Mesenchymal stem cell (in vitro differentiated cells and primary cell): ENCODE data around the gene RNASE12.

Experiments used
- DNase-seq: peaks from one replicate; pipeline ENCODE4 v3.0.0-alpha.2; 2013
- H2AFZ ChIP-seq: one replicate; pipeline ENCODE4 v1.6.1; 2013; ENCODE audit warnings: low read depth, mild to moderate bottlenecking, control low read depth, inconsistent platforms, low read length, moderate library complexity
- H2AK5ac ChIP-seq: 2 replicates; pipeline ENCODE4 v1.6.1; 2013; ENCODE audit warnings: low read length, moderate library complexity, mild to moderate bottlenecking, inconsistent platforms; ENCODE audit not compliant: severe bottlenecking
- H2BK120ac ChIP-seq: one replicate; pipeline ENCODE4 v1.6.1; 2013; ENCODE audit warnings: low read depth, mild to moderate bottlenecking, inconsistent platforms, low read length, moderate library complexity
- H2BK12ac ChIP-seq, 2 experiments: one replicate each; pipeline ENCODE4 v1.6.1; 2013; ENCODE audit warnings: inconsistent platforms in 2 of 2, low read length in 2 of 2, mild to moderate bottlenecking in 2 of 2, moderate library complexity in 2 of 2, control low read depth in 1 of 2
- H2BK15ac ChIP-seq: one replicate; pipeline ENCODE4 v1.6.1; 2013; ENCODE audit warnings: mild to moderate bottlenecking, low read depth, inconsistent platforms; ENCODE audit not compliant: poor library complexity, severe bottlenecking
- H2BK5ac ChIP-seq: 2 replicates; pipeline ENCODE4 v1.6.1; 2013; ENCODE audit warnings: low read depth, mild to moderate bottlenecking, low read length, control low read depth, inconsistent platforms; ENCODE audit not compliant: poor library complexity, severe bottlenecking
- H3K14ac ChIP-seq, 2 experiments: one replicate each; pipeline ENCODE4 v1.6.1; 2013; ENCODE audit warnings: inconsistent platforms in 2 of 2, low read length in 2 of 2, control low read depth in 1 of 2, mild to moderate bottlenecking in 1 of 2, moderate library complexity in 1 of 2
- H3K18ac ChIP-seq, 2 experiments: one replicate each; pipeline ENCODE4 v1.6.1; 2013; ENCODE audit warnings: inconsistent platforms in 2 of 2, low read length in 2 of 2, control low read depth in 1 of 2, low read depth in 1 of 2, mild to moderate bottlenecking in 1 of 2
- H3K23ac ChIP-seq, 2 experiments: one replicate each; pipeline ENCODE4 v1.6.1; 2013; ENCODE audit warnings: inconsistent platforms in 2 of 2, low read length in 2 of 2, mild to moderate bottlenecking in 2 of 2, moderate library complexity in 2 of 2, control low read depth in 1 of 2
- H3K27ac ChIP-seq: 2 replicates; pipeline ENCODE4 v1.5.1; 2013; ENCODE audit warnings: mild to moderate bottlenecking, moderate library complexity, low read length, control low read depth, inconsistent platforms; ENCODE audit not compliant: poor library complexity, severe bottlenecking
- H3K27me3 ChIP-seq, 2 experiments: 2 replicates each; pipeline versions ENCODE4 v1.6.1 to v1.7.0; 2013; ENCODE audit warnings: low read length in 2 of 2, mild to moderate bottlenecking in 2 of 2, moderate library complexity in 2 of 2, control low read depth in 1 of 2, inconsistent platforms in 1 of 2; ENCODE audit not compliant: control insufficient read depth in 1 of 2, insufficient read depth in 1 of 2
- H3K36me3 ChIP-seq, 2 experiments: 2 replicates each; pipeline versions ENCODE4 v1.6.1 to v1.7.0; 2013; ENCODE audit warnings: low read length in 2 of 2, control low read depth in 1 of 2, inconsistent platforms in 1 of 2, low read depth in 1 of 2, mild to moderate bottlenecking in 1 of 2; ENCODE audit not compliant: insufficient read depth in 2 of 2, control insufficient read depth in 1 of 2
- H3K4ac ChIP-seq, 2 experiments: one replicate each; pipeline ENCODE4 v1.6.1; 2013; ENCODE audit warnings: inconsistent platforms in 2 of 2, low read length in 2 of 2, mild to moderate bottlenecking in 2 of 2, moderate library complexity in 2 of 2, control low read depth in 1 of 2, low read depth in 1 of 2
- H3K4me1 ChIP-seq: 2 replicates; pipeline ENCODE4 v1.6.1; 2013; ENCODE audit warnings: low read depth, low read length, control low read depth; ENCODE audit not compliant: control insufficient read depth, insufficient read depth
- H3K4me2 ChIP-seq: 2 replicates; pipeline ENCODE4 v1.6.1; 2013; ENCODE audit warnings: low read length, mild to moderate bottlenecking, inconsistent platforms; ENCODE audit not compliant: poor library complexity, severe bottlenecking
- H3K4me3 ChIP-seq, 2 experiments: 2 replicates each; pipeline versions ENCODE4 v1.5.1 to v1.7.0; 2013; ENCODE audit warnings: low read length in 2 of 2, mild to moderate bottlenecking in 2 of 2, control low read depth in 1 of 2, low read depth in 1 of 2; ENCODE audit not compliant: insufficient read depth in 1 of 2
- H3K79me1 ChIP-seq: replicated peaks from 2 replicates; pipeline ENCODE4 v1.6.1; 2013; ENCODE audit warnings: mild to moderate bottlenecking, control low read depth, low read length, inconsistent platforms; ENCODE audit not compliant: poor library complexity, severe bottlenecking
- H3K9ac ChIP-seq: 2 replicates; pipeline ENCODE4 v1.7.0; 2013; ENCODE audit warnings: mild to moderate bottlenecking, low read length, moderate library complexity
- H3K9me3 ChIP-seq: 2 replicates; pipeline ENCODE4 v1.7.0; 2013; ENCODE audit warnings: mild to moderate bottlenecking, low read length; ENCODE audit not compliant: control insufficient read depth
- H4K8ac ChIP-seq: one replicate; pipeline ENCODE4 v1.6.1; 2013; ENCODE audit warnings: inconsistent platforms, mild to moderate bottlenecking, low read length, moderate library complexity
- H4K91ac ChIP-seq: one replicate; pipeline ENCODE4 v1.6.1; 2013; ENCODE audit warnings: mild to moderate bottlenecking, low read length, inconsistent platforms
- WGBS: methylation state at CpG from one replicate; pipeline ENCODE4 v1.1.7; 2013; ENCODE audit warnings: mixed read lengths; 5-methylcytosine and 5-hydroxymethylcytosine counted together

RNASE12 gene

GRCh38 chr14:20609215-20610001, 18.2 kb upstream of the RNASE12 start:
- Histone ChIP-seq H3K23ac (no peak overlapping the region), H2BK120ac (no peak overlapping the region), H3K4ac (no peak overlapping the region), H3K4me1 (no peaks in the 10 kb centered on the region), H2AFZ (no peak overlapping the region), H2BK12ac (peak overlapping the region in 1 of 2 experiments; percentile 39), H3K14ac (no peak overlapping the region), H3K79me1 (no peaks in the 10 kb centered on the region), H3K27ac (no peak overlapping the region), H3K9me3 (no peaks in the 10 kb centered on the region), H2BK15ac (no peak overlapping the region), H2AK5ac (no peak overlapping the region), H4K8ac (no peak overlapping the region), H3K9ac (peak overlapping the region; percentile 90), H3K36me3 (no peaks in the 10 kb centered on the region), H3K4me3 (peak overlapping the region; percentile 87 to 97), H3K27me3 (peaks cover 4 to 5% of the 10 kb centered on the region in 2 experiments), H3K4me2 (peak overlapping the region; percentile 66), H4K91ac (no peak overlapping the region), H2BK5ac (no peak overlapping the region), H3K18ac (no peak overlapping the region)
- WGBS = under 1% methylated on average over 33 of the region's 44 CpGs
- DNase-seq = peak; percentile 88

- 74% methylated on average over 6 of the region's 7 CpGs for WGBS
- Histone ChIP-seq H2AK5ac (no peak overlapping the region), H3K4ac (no peak overlapping the region), H3K9me3 (no peaks in the 10 kb centered on the region), H3K4me1 (no peaks in the 10 kb centered on the region), H3K18ac (no peak overlapping the region), H3K4me2 (no peak overlapping the region), H3K9ac (peak overlapping the region; percentile 90), H3K79me1 (no peaks in the 10 kb centered on the region), H2BK12ac (no peak overlapping the region), H3K27ac (no peak overlapping the region), H2BK120ac (no peak overlapping the region), H2BK15ac (no peak overlapping the region), H3K27me3 (peaks cover 4 to 5% of the 10 kb centered on the region in 2 experiments), H3K23ac (no peak overlapping the region), H4K91ac (no peak overlapping the region), H3K14ac (no peak overlapping the region), H2AFZ (no peak overlapping the region), H3K4me3 (no peak overlapping the region), H4K8ac (no peak overlapping the region), H2BK5ac (no peak overlapping the region), H3K36me3 (no peaks in the 10 kb centered on the region)
- DNase-seq = no peak
Measured at GRCh38 chr14:20608383-20609110, 17.4 kb upstream of the RNASE12 start.

- no peak overlapping the region for H2AK5ac ChIP-seq
- H3K23ac ChIP-seq = no peak overlapping the region
- H3K9ac ChIP-seq = no peak overlapping the region
- H2BK5ac ChIP-seq = no peak overlapping the region
- H3K4me2 ChIP-seq = no peak overlapping the region
- H3K18ac ChIP-seq = no peak overlapping the region
- H2BK120ac ChIP-seq = no peak overlapping the region
- no peak overlapping the region for H3K27ac ChIP-seq
- H4K91ac ChIP-seq = no peak overlapping the region
- H2BK12ac ChIP-seq = no peak overlapping the region
- H3K4me1 ChIP-seq = no peaks in the 10 kb centered on the region
- H3K27me3 ChIP-seq = peaks cover 4 to 5% of the 10 kb centered on the region in 2 experiments
- H2AFZ ChIP-seq = no peak overlapping the region
- no peaks in the 10 kb centered on the region for H3K9me3 ChIP-seq
- H2BK15ac ChIP-seq = no peak overlapping the region
- no peak overlapping the region for H3K4me3 ChIP-seq
- no peak for DNase-seq
- WGBS = 67% methylated on average over 1 of the region's 5 CpGs
- no peak overlapping the region for H3K4ac ChIP-seq
- H3K36me3 ChIP-seq = no peaks in the 10 kb centered on the region
- H4K8ac ChIP-seq = no peak overlapping the region
- H3K14ac ChIP-seq = no peak overlapping the region
- no peaks in the 10 kb centered on the region for H3K79me1 ChIP-seq
Measured at GRCh38 chr14:20607617-20608016, 16.4 kb upstream of the RNASE12 start.

- Histone ChIP-seq H2AFZ (no peak overlapping the region), H2AK5ac (no peak overlapping the region), H3K4me1 (no peaks in the 10 kb centered on the region), H3K27ac (no peak overlapping the region), H3K27me3 (peaks cover 4 to 7% of the 10 kb centered on the region in 2 experiments), H2BK15ac (no peak overlapping the region), H3K4me2 (no peak overlapping the region), H3K9me3 (no peaks in the 10 kb centered on the region), H3K4me3 (no peak overlapping the region), H2BK5ac (no peak overlapping the region), H2BK12ac (no peak overlapping the region), H3K9ac (no peak overlapping the region), H4K91ac (no peak overlapping the region), H3K36me3 (no peaks in the 10 kb centered on the region), H3K18ac (no peak overlapping the region), H4K8ac (no peak overlapping the region), H3K79me1 (no peaks in the 10 kb centered on the region), H3K4ac (no peak overlapping the region), H3K23ac (no peak overlapping the region), H2BK120ac (no peak overlapping the region), H3K14ac (no peak overlapping the region)
- no peak for DNase-seq
- WGBS = 81% methylated on average over 2 of the region's 2 CpGs
Measured at GRCh38 chr14:20606902-20607242, 15.7 kb upstream of the RNASE12 start.
